ENCODE data around the gene MTMR12.

The MTMR12 gene

DNA sequence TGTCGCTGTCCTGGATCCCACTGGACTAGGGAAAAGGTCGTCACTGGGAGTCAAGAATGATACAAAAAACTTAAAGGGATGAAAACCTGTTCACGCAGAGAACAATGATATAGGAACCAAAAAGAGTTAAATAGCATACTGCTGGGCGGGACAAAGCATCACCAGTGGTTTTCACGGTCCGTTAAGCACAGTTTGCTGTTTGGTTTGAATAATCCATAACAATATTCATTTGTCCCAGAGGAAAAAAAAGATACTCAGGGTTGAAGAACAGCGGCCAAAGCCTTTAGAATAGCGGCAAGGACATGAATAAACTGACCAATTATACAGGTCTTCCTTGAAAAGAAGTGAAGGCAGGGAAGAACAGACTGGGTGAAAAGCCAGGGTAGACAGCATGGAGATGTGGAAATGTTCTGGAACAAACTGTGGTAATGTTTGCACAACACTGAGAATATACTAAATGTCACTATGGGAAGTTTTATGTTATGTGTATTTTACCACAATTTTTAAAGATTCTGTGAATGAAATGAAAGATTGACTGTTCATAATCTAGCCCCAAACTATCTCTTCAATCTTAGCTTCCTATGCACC lies 60.8 kb downstream of the MTMR12 start:
- Mint-ChIP-seq H3K36me3 (peaks cover 23% of the 10 kb centered on the region), H3K4me3 (no peak overlapping the region)

GRCh38 chr5:32249668-32250067 lies 63.1 kb downstream of the MTMR12 start:
- Mint-ChIP-seq H3K27me3 (no peaks in the 10 kb centered on the region), H3K27ac (peak overlapping the region; percentile 14), H3K9me3 (no peaks in the 10 kb centered on the region), H3K4me3 (no peak overlapping the region), H3K36me3 (peaks cover 25% of the 10 kb centered on the region), H3K4me1 (no peaks in the 10 kb centered on the region)

More for the DNA sequence above, 60.8 kb downstream of the MTMR12 start:
- Mint-ChIP-seq H3K9me3 (no peaks in the 10 kb centered on the region), H3K27ac (no peak overlapping the region), H3K27me3 (no peaks in the 10 kb centered on the region), H3K4me1 (no peaks in the 10 kb centered on the region)

- Mint-ChIP-seq H3K27ac (no peak overlapping the region), H3K36me3 (peaks cover 37% of the 10 kb centered on the region), H3K27me3 (no peaks in the 10 kb centered on the region), H3K4me1 (peaks cover 9% of the 10 kb centered on the region), H3K9me3 (no peaks in the 10 kb centered on the region), H3K4me3 (no peak overlapping the region)
These were observed 67.0 kb downstream of the MTMR12 start for GRCh38 chr5:32245742-32246141.

DNA sequence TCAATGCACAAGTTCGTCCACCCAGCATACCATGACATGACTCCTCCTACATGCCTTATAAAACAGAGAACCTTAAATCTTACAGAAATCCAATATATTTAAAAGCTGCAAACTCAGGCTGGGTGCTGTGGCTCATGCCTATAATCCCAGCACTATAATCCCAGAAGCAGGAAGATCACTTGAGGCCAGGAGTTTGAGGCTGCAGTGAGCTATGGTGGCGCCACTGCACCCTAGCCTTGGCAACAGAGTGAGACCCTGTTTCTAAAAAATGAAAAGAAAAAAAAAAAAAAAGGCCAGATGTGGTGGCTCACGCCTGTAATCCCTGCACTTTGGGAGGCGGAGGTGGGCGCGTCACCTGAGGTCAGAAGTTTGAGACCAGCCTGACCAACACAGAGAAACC lies 68.7 kb downstream of the MTMR12 start:
- Mint-ChIP-seq H3K27me3 (no peaks in the 10 kb centered on the region), H3K9me3 (no peaks in the 10 kb centered on the region), H3K4me1 (peaks cover 9% of the 10 kb centered on the region), H3K27ac (no peak overlapping the region), H3K4me3 (no peak overlapping the region), H3K36me3 (peaks cover 32% of the 10 kb centered on the region)

- Mint-ChIP-seq H3K4me3 (no peak overlapping the region), H3K4me1 (peaks cover 9% of the 10 kb centered on the region), H3K27me3 (no peaks in the 10 kb centered on the region), H3K9me3 (no peaks in the 10 kb centered on the region), H3K27ac (peak overlapping the region; percentile 60), H3K36me3 (peaks cover 19% of the 10 kb centered on the region)
These were observed 71.5 kb downstream of the MTMR12 start for GRCh38 chr5:32241034-32241783.

GRCh38 chr5:32239385-32239784 lies 73.4 kb downstream of the MTMR12 start:
- Mint-ChIP-seq H3K9me3 (no peaks in the 10 kb centered on the region), H3K27ac (no peak overlapping the region), H3K4me3 (no peak overlapping the region), H3K4me1 (peaks cover 9% of the 10 kb centered on the region), H3K36me3 (peaks cover 19% of the 10 kb centered on the region), H3K27me3 (no peaks in the 10 kb centered on the region)

DNA sequence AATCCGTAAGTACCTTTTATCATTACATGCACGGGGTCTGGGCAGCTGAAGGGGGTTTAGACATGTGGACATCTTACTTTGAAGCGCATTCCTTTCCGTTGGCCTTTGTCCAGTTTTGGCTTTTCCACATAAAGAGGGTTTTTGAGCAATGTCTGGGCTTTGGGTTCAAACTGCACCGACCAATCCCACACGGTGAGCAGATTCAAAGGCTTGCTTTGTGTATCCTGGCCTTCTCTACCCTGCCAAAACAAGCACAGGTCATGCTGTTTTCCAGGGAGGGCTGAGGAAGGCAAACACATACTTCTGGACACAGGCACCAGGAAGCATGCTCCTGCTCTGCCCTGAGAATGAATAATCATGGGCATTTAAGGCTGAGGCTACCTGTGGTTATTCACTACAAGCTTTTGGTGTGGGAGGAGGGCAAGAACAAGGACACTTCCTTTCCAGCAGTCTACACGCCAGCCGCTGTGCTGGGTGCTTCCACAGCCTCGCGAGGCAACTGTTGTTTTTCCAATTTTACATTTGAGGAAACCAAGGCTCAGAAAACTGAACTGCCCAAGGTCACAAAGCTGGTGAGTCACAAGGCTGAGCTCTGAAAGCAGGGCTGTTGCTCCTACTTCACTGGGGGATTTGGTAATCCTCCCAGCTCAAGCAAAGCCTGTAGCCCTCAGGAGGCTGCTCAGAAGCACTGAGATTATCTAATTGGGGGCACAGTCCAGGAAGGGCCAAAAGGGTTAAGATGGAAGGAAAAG lies 78.9 kb downstream of the MTMR12 start:
- Mint-ChIP-seq H3K4me3 (no peak overlapping the region), H3K27ac (no peak overlapping the region), H3K36me3 (peaks cover 8% of the 10 kb centered on the region), H3K27me3 (no peaks in the 10 kb centered on the region), H3K4me1 (peaks cover 13% of the 10 kb centered on the region), H3K9me3 (no peaks in the 10 kb centered on the region)

DNA sequence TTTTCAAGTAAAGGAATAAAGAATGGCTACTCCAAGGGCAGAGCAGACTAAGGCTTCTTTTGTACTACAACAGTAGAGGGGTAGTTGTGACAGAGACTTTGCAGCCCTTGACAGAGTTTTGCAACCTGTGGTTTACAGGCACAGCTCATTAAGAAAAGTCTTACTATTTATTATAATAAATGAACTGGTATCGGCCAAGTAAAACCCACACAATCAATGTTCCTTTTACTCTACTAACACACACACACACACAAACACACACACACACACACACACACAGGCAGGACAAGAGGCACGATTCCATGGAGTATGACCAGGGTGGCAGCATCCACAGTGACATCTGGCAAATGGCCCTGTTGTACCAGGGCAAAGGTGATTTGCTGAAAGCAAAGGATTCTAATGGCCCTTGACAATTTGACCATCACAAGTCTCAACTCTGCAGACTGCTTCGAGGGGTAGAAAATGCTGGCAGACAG lies 79.5 kb downstream of the MTMR12 start:
- Mint-ChIP-seq H3K27ac (no peak overlapping the region), H3K27me3 (no peaks in the 10 kb centered on the region), H3K4me1 (peaks cover 16% of the 10 kb centered on the region), H3K4me3 (no peak overlapping the region), H3K9me3 (no peaks in the 10 kb centered on the region), H3K36me3 (peaks cover 11% of the 10 kb centered on the region)

DNA sequence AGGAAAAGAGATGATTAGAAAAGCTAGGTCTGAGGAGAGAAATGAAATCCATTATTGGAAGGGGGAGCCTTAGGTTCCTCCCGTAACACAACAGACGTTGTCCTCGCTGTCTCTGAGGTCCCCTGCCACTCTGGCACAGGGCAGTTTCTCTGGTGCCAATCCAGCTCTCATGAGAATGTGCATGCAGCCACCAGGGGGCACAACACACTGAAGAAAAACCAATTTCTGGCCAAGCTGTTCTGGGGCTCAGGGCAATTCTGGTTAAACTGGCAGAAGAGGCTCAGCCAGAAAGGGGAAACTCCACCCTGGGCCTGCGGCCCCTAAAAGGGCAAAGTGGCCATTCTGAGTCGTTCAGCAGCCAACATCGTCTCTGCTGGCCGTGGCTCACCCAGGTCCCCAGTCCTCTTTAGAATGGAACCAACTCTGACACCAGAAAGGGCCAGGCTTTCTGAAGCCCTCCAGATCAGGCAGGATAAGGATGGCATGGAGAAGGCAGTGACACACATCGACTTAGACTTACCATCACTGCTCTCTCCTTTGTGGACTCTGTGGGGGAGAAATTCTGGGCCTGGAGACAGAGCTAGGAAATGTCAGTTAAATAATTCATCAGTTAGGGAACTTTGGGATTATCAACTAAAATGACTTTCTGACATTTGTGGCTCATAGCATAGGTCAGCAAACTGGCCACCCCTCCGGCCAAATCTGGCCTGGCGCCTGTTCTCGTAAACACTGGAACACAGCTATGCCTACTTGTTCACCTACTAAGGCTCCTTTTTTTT lies 80.1 kb downstream of the MTMR12 start:
- H3K4me3 Mint-ChIP-seq: no peak overlapping the region
- peaks cover 11% of the 10 kb centered on the region for H3K36me3 Mint-ChIP-seq
- H3K27ac Mint-ChIP-seq: peak overlapping the region; percentile 88
- no peaks in the 10 kb centered on the region for H3K9me3 Mint-ChIP-seq
- peaks cover 16% of the 10 kb centered on the region for H3K4me1 Mint-ChIP-seq
- no peaks in the 10 kb centered on the region for H3K27me3 Mint-ChIP-seq

- Mint-ChIP-seq H3K4me3 (no peak overlapping the region), H3K9me3 (no peaks in the 10 kb centered on the region), H3K4me1 (peaks cover 16% of the 10 kb centered on the region), H3K27ac (no peak overlapping the region), H3K36me3 (peaks cover 10% of the 10 kb centered on the region), H3K27me3 (no peaks in the 10 kb centered on the region)
These were observed 80.8 kb downstream of the MTMR12 start for GRCh38 chr5:32231929-32232328.

- Mint-ChIP-seq H3K4me3 (no peak overlapping the region), H3K4me1 (peaks cover 16% of the 10 kb centered on the region), H3K27ac (no peak overlapping the region), H3K27me3 (no peaks in the 10 kb centered on the region), H3K36me3 (peaks cover 13% of the 10 kb centered on the region), H3K9me3 (no peaks in the 10 kb centered on the region)
These were observed 81.5 kb downstream of the MTMR12 start for GRCh38 chr5:32231241-32231640.

DNA sequence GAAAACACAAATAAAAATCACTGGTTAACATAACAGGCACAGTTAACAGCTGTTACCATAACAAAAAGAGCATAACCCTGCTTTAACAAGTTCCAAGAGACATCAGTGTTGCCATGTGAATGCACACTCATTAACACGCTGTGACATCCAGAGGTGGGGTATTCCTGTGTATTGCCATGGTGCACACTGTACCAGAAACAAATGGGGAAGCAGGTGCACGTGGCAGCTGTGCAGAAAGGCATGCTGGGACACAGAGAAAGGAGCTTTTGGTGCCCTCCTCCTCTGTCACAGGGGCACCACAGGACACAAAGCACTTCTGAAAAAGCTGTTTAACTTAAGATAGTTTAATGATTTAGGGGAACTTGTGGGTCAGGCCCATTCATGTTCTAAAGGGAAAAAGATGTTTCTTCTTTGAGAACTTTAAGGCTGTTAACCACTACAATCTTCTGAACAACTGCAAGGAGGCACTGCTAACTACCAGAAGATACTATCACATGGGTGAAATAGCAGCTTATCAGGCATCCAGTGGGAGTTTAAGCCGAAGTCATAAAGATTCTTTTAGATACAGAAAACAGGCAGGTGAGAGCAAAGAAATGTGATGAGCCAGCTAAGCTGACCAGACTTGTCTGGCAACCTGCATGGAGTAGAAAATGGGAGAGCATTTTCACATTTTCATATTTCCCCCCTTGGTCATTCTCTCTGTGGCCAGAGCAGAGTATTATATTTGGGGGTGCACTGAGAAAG lies 82.2 kb downstream of the MTMR12 start:
- Mint-ChIP-seq H3K4me1 (peaks cover 16% of the 10 kb centered on the region), H3K36me3 (peaks cover 13% of the 10 kb centered on the region), H3K9me3 (no peaks in the 10 kb centered on the region), H3K27me3 (no peaks in the 10 kb centered on the region), H3K4me3 (no peak overlapping the region), H3K27ac (no peak overlapping the region)

- Mint-ChIP-seq H3K9me3 (no peaks in the 10 kb centered on the region), H3K4me3 (no peak overlapping the region), H3K4me1 (peaks cover 16% of the 10 kb centered on the region), H3K27me3 (no peaks in the 10 kb centered on the region), H3K36me3 (peaks cover 13% of the 10 kb centered on the region), H3K27ac (no peak overlapping the region)
These were observed 83.2 kb downstream of the MTMR12 start for GRCh38 chr5:32229586-32229985.

- peaks cover 16% of the 10 kb centered on the region for H3K4me1 Mint-ChIP-seq
- no peak overlapping the region for H3K4me3 Mint-ChIP-seq
- no peaks in the 10 kb centered on the region for H3K27me3 Mint-ChIP-seq
- H3K27ac Mint-ChIP-seq: peak overlapping the region; percentile 79
- H3K36me3 Mint-ChIP-seq: peaks cover 13% of the 10 kb centered on the region
- H3K9me3 Mint-ChIP-seq: no peaks in the 10 kb centered on the region
These were observed 83.9 kb downstream of the MTMR12 start for GRCh38 chr5:32228816-32229215.

DNA sequence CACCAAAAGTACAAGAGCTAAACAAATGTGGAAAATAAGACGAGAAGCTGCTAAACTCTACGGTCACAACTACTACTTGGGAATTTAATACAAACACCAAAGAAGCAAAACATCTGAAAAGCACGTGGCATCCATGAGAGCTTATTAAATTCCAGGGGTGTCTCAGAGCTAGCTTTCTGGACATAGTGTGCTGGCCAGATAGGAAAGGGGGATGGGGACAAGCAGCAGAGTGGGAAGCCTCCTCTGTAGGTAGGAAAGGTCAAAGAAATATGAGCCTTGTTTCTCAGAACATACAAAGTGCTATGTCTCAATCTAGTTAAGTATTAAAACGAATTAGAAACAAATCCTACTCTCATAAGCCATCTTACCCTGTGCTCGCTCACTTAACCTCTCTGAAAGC lies 87.3 kb downstream of the MTMR12 start:
- peaks cover 7% of the 10 kb centered on the region for H3K4me1 Mint-ChIP-seq
- H3K27ac Mint-ChIP-seq: no peak overlapping the region
- H3K4me3 Mint-ChIP-seq: no peak overlapping the region
- no peaks in the 10 kb centered on the region for H3K9me3 Mint-ChIP-seq
- peaks cover 11% of the 10 kb centered on the region for H3K36me3 Mint-ChIP-seq
- H3K27me3 Mint-ChIP-seq: no peaks in the 10 kb centered on the region

Data from activated naive CD4-positive, alpha-beta T cell treated with anti-CD3 and anti-CD28 coated beads, Interleukin-2, amount 50 U/mL, for 24 hours (primary cell).